Measurements from ENCODE around the gene CALML5. TPM values are rescaled to one million over a fixed set of nuclear protein-coding genes. Genes with fewer than 3 reads are reported as not detected.

CALML5 gene
- total RNA-seq, 1 experiment from 2014 or later: not detected

GRCh38 chr10:5490698-5491464, 8.5 kb downstream of the CALML5 start:
- no peaks in the 10 kb centered on the region for H3K79me2 ChIP-seq (ENCODE audit: insufficient read depth, low read length)
- H3K27me3 ChIP-seq (ENCODE audit: insufficient read depth, low read length): no peaks in the 10 kb centered on the region
- H3K36me3 ChIP-seq (ENCODE audit: control insufficient read depth in 1 of 2, insufficient read depth in 2 of 2, low read length in 2 of 2): no peaks in the 10 kb centered on the region
- H3K4me1 ChIP-seq (ENCODE audit: control insufficient read depth in 1 of 2, insufficient read depth in 2 of 2, low read length in 2 of 2): peaks cover 0 to 5% of the 10 kb centered on the region in 2 experiments; a peak in 1 of 4 replicates
- ChIA-PET POLR2A (no interaction called here), CTCF (no interaction called here), RAD21 (ENCODE audit: low non-redundant PET in 1 of 2, low total read pairs in 2 of 2, uncharacterized antibody in 2 of 2, unreplicated experiment in 2 of 2) (no interaction called here)
- no TSS peak for BruUV-seq (replicated peaks)
- H3K27ac ChIP-seq (ENCODE audit: low read depth, low read length): no peak overlapping the region
- no peaks in the 10 kb centered on the region for H3K9me3 ChIP-seq (ENCODE audit: control insufficient read depth in 1 of 2, insufficient read depth in 1 of 2, low read depth in 1 of 2, low read length in 2 of 2)
- H3K9me2 ChIP-seq (ENCODE audit: insufficient read depth): no peaks in the 10 kb centered on the region
- no peaks in the 10 kb centered on the region for H4K20me1 ChIP-seq (ENCODE audit: insufficient read depth)
- no peak overlapping the region for H3K9ac ChIP-seq (ENCODE audit: low read length)
- no peak overlapping the region for H3K4me2 ChIP-seq (ENCODE audit: low read length)
- no peak for DNase-seq (ENCODE audit: low read depth, low spot score)
- no peak for ATAC-seq
- no peak overlapping the region for H3K4me3 ChIP-seq (replicated peaks in 1 of 2; ENCODE audit: low read depth in 1 of 2, low read length in 2 of 2)
- TF ChIP-seq SIN3A (IDR thresholded peaks at IDR 0.05; ENCODE audit: low read depth) (no peak), REST (IDR thresholded peaks at IDR 0.05; ENCODE audit: low read depth) (no peak), CEBPB (IDR thresholded peaks at IDR 0.05; ENCODE audit: low read depth) (no peak)
- intact Hi-C loops (cut with micrococcal nuclease): no loop called here
- no peak overlapping the region for H2AFZ ChIP-seq (ENCODE audit: low read depth, low read length, poor library complexity, severe bottlenecking)

DNA sequence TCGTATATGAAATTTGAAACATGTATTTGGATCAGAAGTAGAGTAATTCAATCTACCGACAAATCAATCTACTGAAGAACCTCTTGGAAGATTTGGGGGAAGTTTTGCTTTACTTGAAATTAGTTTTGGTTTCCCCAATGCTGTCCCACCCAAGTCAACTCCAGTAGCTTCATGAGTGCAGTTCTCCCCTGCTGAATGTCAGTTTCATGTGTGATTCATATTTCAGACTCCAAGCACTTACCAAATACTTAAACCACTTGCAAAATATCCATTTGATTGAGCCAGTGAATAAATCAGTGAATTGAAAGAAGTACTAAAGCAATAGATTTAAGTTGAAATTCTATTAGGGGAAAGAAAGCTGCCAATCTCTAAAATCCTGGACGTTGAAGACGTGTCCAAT, 9.3 kb downstream of the CALML5 start:
- POLR2A ChIA-PET: no interaction called here
- no peak for DNase-seq (ENCODE audit: low read depth, low spot score)

More for the DNA sequence above, 9.3 kb downstream of the CALML5 start:
- Histone ChIP-seq H3K27ac (ENCODE audit: low read depth, low read length) (no peak overlapping the region), H3K36me3 (ENCODE audit: control insufficient read depth in 1 of 2, insufficient read depth in 2 of 2, low read length in 2 of 2) (no peaks in the 10 kb centered on the region), H3K9ac (ENCODE audit: low read length) (no peak overlapping the region), H3K4me1 (ENCODE audit: control insufficient read depth in 1 of 2, insufficient read depth in 2 of 2, low read length in 2 of 2) (peaks cover 0 to 5% of the 10 kb centered on the region in 2 experiments; a peak in 1 of 4 replicates), H3K79me2 (ENCODE audit: insufficient read depth, low read length) (no peaks in the 10 kb centered on the region), H3K9me3 (ENCODE audit: control insufficient read depth in 1 of 2, insufficient read depth in 1 of 2, low read depth in 1 of 2, low read length in 2 of 2) (no peaks in the 10 kb centered on the region), H3K4me3 (replicated peaks in 1 of 2; ENCODE audit: low read depth in 1 of 2, low read length in 2 of 2) (no peak overlapping the region), H3K9me2 (ENCODE audit: insufficient read depth) (no peaks in the 10 kb centered on the region), H3K27me3 (ENCODE audit: insufficient read depth, low read length) (no peaks in the 10 kb centered on the region), H3K4me2 (ENCODE audit: low read length) (no peak overlapping the region), H2AFZ (ENCODE audit: low read depth, low read length, poor library complexity, severe bottlenecking) (no peak overlapping the region), H4K20me1 (ENCODE audit: insufficient read depth) (no peaks in the 10 kb centered on the region)
- BruUV-seq (replicated peaks): no TSS peak
- no peak for TF ChIP-seq ATF3 (IDR thresholded peaks at IDR 0.05)
- TF ChIP-seq EZH2phosphoT487 (IDR thresholded peaks at IDR 0.05; ENCODE audit: borderline replicate concordance): no peak
- TF ChIP-seq FOSL1 (IDR thresholded peaks at IDR 0.05; ENCODE audit: low read depth): no peak
- TF ChIP-seq SRF (IDR thresholded peaks at IDR 0.05; ENCODE audit: low read depth): no peak
- no peak for TF ChIP-seq EZH2 (IDR thresholded peaks at IDR 0.05)
- TF ChIP-seq JUND (IDR thresholded peaks at IDR 0.05): no peak
- TF ChIP-seq TCF7L2 (IDR thresholded peaks at IDR 0.05; ENCODE audit: borderline replicate concordance, extremely low read depth, insufficient read depth, insufficient read length): no peak
- no peak for TF ChIP-seq YY1 (IDR thresholded peaks at IDR 0.05; ENCODE audit: extremely low read depth, insufficient replicate concordance, low read depth, low read length)
- TF ChIP-seq EGR1 (IDR thresholded peaks at IDR 0.05; ENCODE audit: low read depth): no peak
- TF ChIP-seq, protein P1, sequence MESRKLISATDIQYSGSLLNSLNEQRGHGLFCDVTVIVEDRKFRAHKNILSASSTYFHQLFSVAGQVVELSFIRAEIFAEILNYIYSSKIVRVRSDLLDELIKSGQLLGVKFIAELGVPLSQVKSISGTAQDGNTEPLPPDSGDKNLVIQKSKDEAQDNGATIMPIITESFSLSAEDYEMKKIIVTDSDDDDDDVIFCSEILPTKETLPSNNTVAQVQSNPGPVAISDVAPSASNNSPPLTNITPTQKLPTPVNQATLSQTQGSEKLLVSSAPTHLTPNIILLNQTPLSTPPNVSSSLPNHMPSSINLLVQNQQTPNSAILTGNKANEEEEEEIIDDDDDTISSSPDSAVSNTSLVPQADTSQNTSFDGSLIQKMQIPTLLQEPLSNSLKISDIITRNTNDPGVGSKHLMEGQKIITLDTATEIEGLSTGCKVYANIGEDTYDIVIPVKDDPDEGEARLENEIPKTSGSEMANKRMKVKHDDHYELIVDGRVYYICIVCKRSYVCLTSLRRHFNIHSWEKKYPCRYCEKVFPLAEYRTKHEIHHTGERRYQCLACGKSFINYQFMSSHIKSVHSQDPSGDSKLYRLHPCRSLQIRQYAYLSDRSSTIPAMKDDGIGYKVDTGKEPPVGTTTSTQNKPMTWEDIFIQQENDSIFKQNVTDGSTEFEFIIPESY (IDR thresholded peaks at IDR 0.05; ENCODE audit: extremely low read depth, insufficient replicate concordance, low read length): no peak
- no peak for TF ChIP-seq SIN3A (IDR thresholded peaks at IDR 0.05; ENCODE audit: low read depth)
- no peak for ATAC-seq
- RAD21 ChIA-PET (ENCODE audit: low non-redundant PET in 1 of 2, low total read pairs in 2 of 2, uncharacterized antibody in 2 of 2, unreplicated experiment in 2 of 2): no interaction called here
- intact Hi-C loops (cut with micrococcal nuclease): no loop called here
- CTCF ChIA-PET: no interaction called here

Measured in HCT116 (cell line).